H1 (cell line): Measurements from ENCODE around the gene LRRC4C. TPM values are rescaled to one million over a fixed set of nuclear protein-coding genes. Genes with fewer than 3 reads are reported as not detected.

Experiments
- CTCF ChIA-PET: fragments of 300-600 bp; sonication (Branson Sonifier 250); formaldehyde crosslinking; loops from one replicate; lab custom pipeline; 2021; ENCODE audit not compliant: partially characterized antibody; lab: Charles Lee
- POLR2A ChIA-PET: fragments of 300-600 bp; sonication (Branson Sonifier 250); formaldehyde crosslinking; loops from one replicate; lab custom pipeline; 2021; ENCODE audit warnings: inconsistent platforms; ENCODE audit not compliant: partially characterized antibody; lab: Charles Lee
- DNase-seq, 2 experiments: peaks; one replicate each; pipeline versions ENCODE4 v3.0.0 to v3.0.0-alpha.2; 2010 to 2022; ENCODE audit warnings: low spot score in 2 of 2, low read depth in 1 of 2, mixed read lengths in 1 of 2
- FAIRE-seq: peaks from 2 replicates; lab custom pipeline; 2011; peaks lifted over from hg19 to GRCh38; lab: Jason Lieb, UNC
- H2AFZ ChIP-seq: 2 replicates; pipeline ENCODE4 v1.8.1; 2012; ENCODE audit warnings: low read length, inconsistent platforms
- H2AK5ac ChIP-seq: 2 replicates; pipeline ENCODE4 v1.6.1; 2013; ENCODE audit warnings: low read depth, low read length
- H2BK120ac ChIP-seq: replicated peaks from 2 replicates; pipeline ENCODE3; 2013; ENCODE audit warnings: low read depth, low read length, inconsistent platforms
- H2BK12ac ChIP-seq: 2 replicates; pipeline ENCODE4 v1.6.1; 2013; ENCODE audit warnings: low read depth, low read length
- H2BK15ac ChIP-seq: 2 replicates; pipeline ENCODE4 v1.6.1; 2013; ENCODE audit warnings: low read length
- H2BK20ac ChIP-seq: 2 replicates; pipeline ENCODE4 v1.6.1; 2013; ENCODE audit warnings: low read length
- H2BK5ac ChIP-seq: 2 replicates; pipeline ENCODE4 v1.6.1; 2013; ENCODE audit warnings: low read depth, low read length
- H3K14ac ChIP-seq: 2 replicates; pipeline ENCODE4 v1.6.1; 2013; ENCODE audit warnings: inconsistent platforms; ENCODE audit not compliant: insufficient read length
- H3K18ac ChIP-seq: 2 replicates; pipeline ENCODE4 v1.6.1; 2013; ENCODE audit warnings: low read length; ENCODE audit errors: extremely low read depth
- H3K23ac ChIP-seq: 2 replicates; pipeline ENCODE4 v1.6.1; 2013; ENCODE audit warnings: inconsistent platforms; ENCODE audit not compliant: insufficient read length
- H3K23me2 ChIP-seq: 2 replicates; pipeline ENCODE4 v1.6.1; 2013; ENCODE audit warnings: low read depth, low read length
- H3K27ac ChIP-seq: 2 replicates; pipeline ENCODE4 v1.6.1; 2011; ENCODE audit warnings: low read depth, low read length, inconsistent platforms
- H3K27me3 ChIP-seq, 4 experiments: replicated peaks in 1 of 4; 1 replicate in 1 of 4; 2 replicates in 3 of 4; pipeline versions ENCODE4 v1.6.1 to v1.8.1; 2011 to 2013; ENCODE audit warnings: low read length in 3 of 4, mild to moderate bottlenecking in 3 of 4, inconsistent platforms in 2 of 4, mixed read lengths in 2 of 4, moderate library complexity in 1 of 4; ENCODE audit not compliant: control insufficient read depth in 3 of 4, insufficient read depth in 3 of 4; ENCODE audit errors: extremely low read depth in 1 of 4
- H3K36me3 ChIP-seq, 4 experiments: 2 replicates each; pipeline versions ENCODE4 v1.6.1 to v1.8.1; 2011 to 2013; ENCODE audit warnings: mild to moderate bottlenecking in 4 of 4, low read length in 3 of 4, moderate library complexity in 2 of 4, control low read depth in 1 of 4, inconsistent platforms in 1 of 4; ENCODE audit not compliant: insufficient read depth in 4 of 4, control insufficient read depth in 2 of 4
- H3K4ac ChIP-seq: replicated peaks from 2 replicates; pipeline ENCODE3; 2013; ENCODE audit warnings: low read length, low read depth, mixed read lengths, inconsistent platforms; ENCODE audit not compliant: insufficient read length
- H3K4me1 ChIP-seq, 4 experiments: replicated peaks in 1 of 4; 1 replicate in 1 of 4; 2 replicates in 3 of 4; pipeline versions ENCODE4 v1.6.1 to v1.8.1; 2011 to 2013; ENCODE audit warnings: low read length in 3 of 4, inconsistent platforms in 2 of 4, mixed read lengths in 1 of 4; ENCODE audit not compliant: insufficient read depth in 4 of 4, control insufficient read depth in 3 of 4
- H3K4me2 ChIP-seq, 2 experiments: 2 replicates each; pipeline versions ENCODE4 v1.6.1 to v1.8.1; 2011 to 2013; ENCODE audit warnings: low read depth in 2 of 2, low read length in 2 of 2, control low read depth in 1 of 2, inconsistent platforms in 1 of 2, mild to moderate bottlenecking in 1 of 2; ENCODE audit not compliant: insufficient read depth in 1 of 2
- H3K4me3 ChIP-seq, 4 experiments: fragments of 200-600, 300-600 bp in 1 of 4; sonication (generic), shearing (Covaris generic), sonication (Bioruptor Twin) in 1 of 4; 2 replicates each; pipeline versions ENCODE4 v1.5.1 to v1.8.1; 2011 to 2016; ENCODE audit warnings: low read length in 4 of 4, low read depth in 3 of 4, control low read depth in 2 of 4, inconsistent platforms in 2 of 4, mild to moderate bottlenecking in 2 of 4, mixed read lengths in 1 of 4, moderate library complexity in 1 of 4; ENCODE audit not compliant: insufficient read depth in 2 of 4; ENCODE audit errors: extremely low read depth in 1 of 4
- H3K56ac ChIP-seq: replicated peaks from 2 replicates; pipeline ENCODE3; 2013; ENCODE audit warnings: low read depth, mild to moderate bottlenecking, mixed read lengths, low read length, inconsistent platforms; ENCODE audit not compliant: insufficient read length
- H3K79me1 ChIP-seq: 2 replicates; pipeline ENCODE4 v1.6.1; 2013; ENCODE audit warnings: low read depth, low read length, control low read depth
- H3K79me2 ChIP-seq, 2 experiments: 2 replicates each; pipeline versions ENCODE4 v1.6.1 to v1.8.1; 2012 to 2013; ENCODE audit warnings: low read length in 2 of 2, mild to moderate bottlenecking in 2 of 2, inconsistent platforms in 1 of 2; ENCODE audit not compliant: insufficient read depth in 2 of 2, control insufficient read depth in 1 of 2
- H3K9ac ChIP-seq, 4 experiments: replicated peaks in 1 of 4; 1 replicate in 1 of 4; 2 replicates in 3 of 4; pipeline versions ENCODE4 v1.6.1 to v1.8.1; 2011 to 2013; ENCODE audit warnings: low read depth in 3 of 4, low read length in 3 of 4, control low read depth in 2 of 4, mild to moderate bottlenecking in 2 of 4, moderate library complexity in 2 of 4, inconsistent platforms in 1 of 4; ENCODE audit errors: extremely low read depth in 1 of 4
- H3K9me3 ChIP-seq, 2 experiments: 2 replicates each; pipeline versions ENCODE4 v1.6.1 to v1.8.1; 2012 to 2013; ENCODE audit warnings: mild to moderate bottlenecking in 2 of 2, moderate library complexity in 2 of 2, control low read depth in 1 of 2, inconsistent platforms in 1 of 2, low read depth in 1 of 2, low read length in 1 of 2, mixed read lengths in 1 of 2; ENCODE audit not compliant: insufficient read depth in 2 of 2
- H4K20me1 ChIP-seq, 2 experiments: replicated peaks in 1 of 2; 2 replicates each; pipeline versions ENCODE3 to v1.8.1; 2011 to 2013; ENCODE audit warnings: inconsistent platforms in 2 of 2, low read length in 2 of 2, mild to moderate bottlenecking in 1 of 2; ENCODE audit not compliant: insufficient read depth in 2 of 2, control insufficient read depth in 1 of 2
- H4K5ac ChIP-seq: 2 replicates; pipeline ENCODE4 v1.6.1; 2013; ENCODE audit warnings: low read length, low read depth, mixed read lengths, inconsistent platforms; ENCODE audit not compliant: insufficient read length
- H4K8ac ChIP-seq: 2 replicates; pipeline ENCODE4 v1.8.0; 2013; ENCODE audit warnings: mild to moderate bottlenecking, moderate library complexity, low read length, inconsistent platforms; ENCODE audit not compliant: insufficient read depth; ENCODE audit errors: extremely low read depth
- H4K91ac ChIP-seq: replicated peaks from 2 replicates; pipeline ENCODE3; 2013; ENCODE audit warnings: low read length, mixed read lengths, inconsistent platforms; ENCODE audit not compliant: insufficient read length
- GABPA ChIP-seq: IDR thresholded peaks from 2 replicates; pipeline ENCODE4 v1.6.1; 2011; ENCODE audit warnings: mild to moderate bottlenecking, low read length, moderate library complexity, borderline replicate concordance; ENCODE audit not compliant: insufficient read depth
- KDM4A ChIP-seq: IDR thresholded peaks from one replicate; pipeline ENCODE4 v1.7.1; 2012; ENCODE audit warnings: low read depth, mild to moderate bottlenecking, moderate library complexity, low read length, inconsistent platforms; ENCODE audit not compliant: severe bottlenecking
- MAFK ChIP-seq: IDR thresholded peaks from 2 replicates; pipeline ENCODE4 v1.6.1; 2012; ENCODE audit warnings: low read depth, mild to moderate bottlenecking, improper control_type of control experiment, low read length
- SUZ12 ChIP-seq: fragments of 200-600 bp; sonication (generic); IDR thresholded peaks from 2 replicates; pipeline ENCODE4 v1.6.1; 2012; ENCODE audit warnings: mild to moderate bottlenecking, inconsistent platforms, low read length, moderate library complexity, mixed read lengths
- YY1 ChIP-seq: IDR thresholded peaks from 2 replicates; pipeline ENCODE4 v1.6.1; 2011; ENCODE audit warnings: low read depth, mild to moderate bottlenecking, low read length
- WGBS, 2 experiments: shearing (Covaris generic) in 1 of 2; methylation state at CpG; one replicate each; pipeline versions ENCODE4 v1.1.6 to v1.1.7; 2013 to 2015; ENCODE audit warnings: low lambda C conversion rate in 2 of 2, mixed read lengths in 2 of 2, inconsistent platforms in 1 of 2, low coverage in 1 of 2, missing lambda C conversion rate in 1 of 2; ENCODE audit not compliant: insufficient replicate concordance in 2 of 2, insufficient coverage in 1 of 2, insufficient read length in 1 of 2; ENCODE audit errors: extremely low coverage in 1 of 2, missing lambda C conversion rate in 1 of 2; 5-methylcytosine and 5-hydroxymethylcytosine counted together
- polyA plus RNA-seq, 7 experiments: library from polyadenylated mRNA; depleted of rRNA in 3 of 7; stranded (reverse) in 5 of 7; unstranded in 2 of 7; fragments of >200 nt in 5 of 7; fragments of 200-250 nt in 2 of 7; gene quantifications; 1 replicate in 5 of 7; 2 replicates in 1 of 7; 4 replicates in 1 of 7; pipeline versions ENCODE4 v1.2.1 to v1.2.3, GENCODE V29; 2011 to 2013; ENCODE audit warnings: missing spikeins in 2 of 7, mixed read lengths in 2 of 7
- total RNA-seq: library from RNA; stranded (reverse); fragmentation: NEBNext Ultra II Directional; extraction: Animal tissue kit (Norgen Biotek cat#: 25700); gene quantifications from 2 replicates; pipeline ENCODE4 v1.2.1, GENCODE V29; 2021

Gene LRRC4C
- total and polyA plus RNA-seq, 2 of the 8 experiments (the other 6 are each of a cell fraction or from before 2014, with no cell fraction given), result 0.23 to 2.2 TPM

- no peaks in the 10 kb centered on the region for H4K20me1 ChIP-seq
- no peak overlapping the region for H3K14ac ChIP-seq
- no peak overlapping the region for H2BK20ac ChIP-seq
- no peaks in the 10 kb centered on the region for H3K9me3 ChIP-seq
- no peaks in the 10 kb centered on the region for H3K79me2 ChIP-seq
- H3K4me3 ChIP-seq, result no peak overlapping the region
- H3K18ac ChIP-seq, result no peak overlapping the region
- no peak overlapping the region for H2BK15ac ChIP-seq
- no peak overlapping the region for H3K56ac ChIP-seq
- no peak overlapping the region for H2BK12ac ChIP-seq
- H2BK5ac ChIP-seq, result no peak overlapping the region
- no peaks in the 10 kb centered on the region for H3K23me2 ChIP-seq
- no peak overlapping the region for H3K23ac ChIP-seq
- no peak for DNase-seq
- no peak for TF ChIP-seq GABPA
- no peak for TF ChIP-seq MAFK
- TF ChIP-seq KDM4A, result no peak
- no peak for TF ChIP-seq YY1
- TF ChIP-seq SUZ12, result no peak
- H3K9ac ChIP-seq, result no peak overlapping the region
- H3K36me3 ChIP-seq, result no peaks in the 10 kb centered on the region
- no peak overlapping the region for H4K91ac ChIP-seq
- no peak overlapping the region for H3K27ac ChIP-seq
- H2AK5ac ChIP-seq, result no peak overlapping the region
- H2BK120ac ChIP-seq, result no peak overlapping the region
- peaks cover 0 to 8% (median 5%) of the 10 kb centered on the region in 4 experiments; a peak in 4 of 7 replicates for H3K4me1 ChIP-seq
- H3K4me2 ChIP-seq, result no peak overlapping the region
- H4K8ac ChIP-seq, result no peak overlapping the region
- ChIA-PET CTCF (no interaction called here), POLR2A (no interaction called here)
- no peak overlapping the region for H2AFZ ChIP-seq
- H3K79me1 ChIP-seq, result no peaks in the 10 kb centered on the region
- H3K4ac ChIP-seq, result no peak overlapping the region
- WGBS, 2 experiments, result 79% methylated on average over 2 of the region's 2 CpGs; no CpG with 5 or more reads in 1 of the 2 experiments
- FAIRE-seq, result no peak
- H4K5ac ChIP-seq, result no peak overlapping the region
- H3K27me3 ChIP-seq, result no peaks in the 10 kb centered on the region
These were observed 1228.6 kb downstream of the LRRC4C start for GRCh38 chr11:40230821-40231220.
